ENCODE results near the gene DYRK1A. TPM values are rescaled to one million over a fixed set of nuclear protein-coding genes. Genes with fewer than 3 reads are reported as not detected.
A peak's percentile ranks its signal among the peaks of the same experiment; 100 is the strongest.

Gene DYRK1A
- total and polyA plus RNA-seq, 5 donors: 28.4 to 76.9 (median 70.5) TPM

DNA sequence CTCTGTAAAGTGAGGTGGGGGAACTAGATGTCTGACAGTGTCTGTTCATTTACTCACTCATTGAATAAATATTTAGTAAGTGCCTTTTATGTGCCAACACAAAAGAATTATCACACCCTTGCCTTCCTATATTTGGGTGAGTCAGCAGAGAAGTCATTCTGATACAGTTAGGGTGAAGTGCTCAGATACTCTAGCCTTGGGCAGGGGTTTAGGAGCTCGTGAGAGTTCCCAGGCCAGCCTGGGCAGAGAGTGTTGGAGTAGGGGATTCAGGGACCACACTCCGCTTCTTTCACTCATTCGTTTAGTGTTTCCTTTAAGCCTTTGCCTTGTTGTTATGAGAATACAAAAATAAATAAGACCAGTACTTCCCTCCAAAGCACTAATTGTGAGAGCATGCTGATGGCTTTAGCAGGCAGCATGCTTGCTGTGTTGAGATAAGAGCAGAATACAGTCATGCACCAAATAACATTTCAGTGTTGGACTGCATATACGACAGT, 83.9 kb downstream of the DYRK1A start:
- Histone ChIP-seq H3K4me3 (ENCODE audit: low read length) (no peak overlapping the region), H3K27me3 (ENCODE audit: control insufficient read depth, insufficient read depth) (no peaks in the 10 kb centered on the region), H3K9me3 (ENCODE audit: control insufficient read depth, low read length) (no peaks in the 10 kb centered on the region), H3K27ac (ENCODE audit: low read length) (no peak overlapping the region), H3K4me1 (ENCODE audit: control insufficient read depth, insufficient read depth, low read length) (peaks cover 21% of the 10 kb centered on the region)
- WGBS: 67% methylated on average over 4 of the region's 4 CpGs
- no peak for DNase-seq
- intact Hi-C loops (cut with DNase I): loop anchor here in 1 of 4 donors (10.0 kb wide), 1 partner anchor 76 kb away; no protein-coding TSS in a partner anchor
- ATAC-seq: peak in 1 of 2 donors; percentile 20

DNA sequence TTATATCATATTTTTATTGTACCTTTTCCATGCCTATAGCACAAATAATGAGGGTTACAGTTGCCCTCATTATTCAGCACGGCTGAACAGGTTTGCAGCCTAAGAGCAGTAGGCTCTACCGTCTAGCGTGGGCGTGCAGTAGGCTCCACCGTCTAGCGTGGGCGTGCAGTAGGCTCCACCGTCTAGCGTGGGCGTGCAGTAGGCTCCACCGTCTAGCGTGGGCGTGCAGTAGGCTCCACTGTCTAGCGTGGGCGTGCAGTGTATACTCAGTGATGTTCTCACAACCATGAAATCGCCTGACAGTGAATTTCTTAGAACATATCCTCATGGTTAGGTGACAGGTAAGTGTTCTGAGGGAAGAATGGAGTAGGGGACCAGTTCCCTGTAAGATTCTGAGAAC, 84.9 kb downstream of the DYRK1A start:
- Histone ChIP-seq H3K4me3 (ENCODE audit: low read length) (no peak overlapping the region), H3K4me1 (ENCODE audit: control insufficient read depth, insufficient read depth, low read length) (peaks cover 23% of the 10 kb centered on the region), H3K27me3 (ENCODE audit: control insufficient read depth, insufficient read depth) (no peaks in the 10 kb centered on the region), H3K9me3 (ENCODE audit: control insufficient read depth, low read length) (no peaks in the 10 kb centered on the region), H3K27ac (ENCODE audit: low read length) (no peak overlapping the region)
- WGBS: 95% methylated on average over 16 of the region's 16 CpGs
- DNase-seq: no peak
- ATAC-seq: no peak
- intact Hi-C loops (cut with DNase I): loop anchor here in 1 of 4 donors (10.0 kb wide), 1 partner anchor 77 kb away; no protein-coding TSS in a partner anchor

DNA sequence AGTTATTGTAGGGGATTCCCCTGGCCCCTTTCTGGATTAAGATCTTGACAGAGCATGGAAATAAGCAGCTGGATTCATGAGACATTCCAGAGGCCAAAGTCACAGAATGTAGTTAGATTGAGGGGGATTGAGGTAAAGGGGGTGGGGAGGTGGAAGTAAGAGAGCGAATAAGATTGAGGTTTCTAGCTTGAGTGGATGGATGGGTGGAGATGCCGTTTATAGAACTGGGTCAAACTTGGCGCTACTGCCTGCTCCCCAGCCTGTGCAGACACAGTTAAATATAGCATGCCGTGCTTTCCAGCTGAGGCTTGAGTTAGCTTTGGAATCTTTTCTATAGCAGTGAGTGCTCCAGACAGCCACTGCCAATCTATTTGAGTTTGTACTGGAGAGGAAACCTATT, 85.7 kb downstream of the DYRK1A start:
- DNase-seq (peak in 2 of 3 donors; percentile 25 to 51), ATAC-seq (peak; percentile 74 to 85)
- Histone ChIP-seq H3K9me3 (ENCODE audit: control insufficient read depth, low read length) (no peaks in the 10 kb centered on the region), H3K4me3 (ENCODE audit: low read length) (no peak overlapping the region), H3K27me3 (ENCODE audit: control insufficient read depth, insufficient read depth) (no peaks in the 10 kb centered on the region), H3K4me1 (ENCODE audit: control insufficient read depth, insufficient read depth, low read length) (peaks cover 27% of the 10 kb centered on the region), H3K27ac (ENCODE audit: low read length) (peak overlapping the region; percentile 46)
- intact Hi-C loops (cut with DNase I): loop anchor here in 1 of 4 donors (10.0 kb wide), 1 partner anchor 77 kb away; no protein-coding TSS in a partner anchor
- WGBS: 27% methylated on average over 4 of the region's 4 CpGs

DNA sequence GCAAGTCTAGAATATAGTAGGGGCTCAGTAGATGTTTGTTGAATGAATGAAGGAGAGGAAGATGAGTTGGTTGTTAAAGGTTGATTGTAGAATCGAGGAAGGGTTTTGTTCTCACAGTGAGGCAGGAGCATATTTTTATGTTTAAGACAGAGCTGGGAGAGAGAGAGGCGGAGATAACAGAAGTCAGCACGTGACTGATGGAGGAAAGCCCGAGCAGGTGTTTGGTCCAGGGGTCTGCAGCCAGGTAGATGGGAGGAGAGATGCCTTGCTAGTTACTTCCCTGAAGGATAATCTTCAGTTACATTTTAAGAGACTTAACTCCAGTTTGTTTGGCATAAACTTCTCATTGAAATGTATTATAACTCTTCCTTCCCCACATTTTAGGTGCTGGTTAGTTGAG, 86.8 kb downstream of the DYRK1A start:
- Histone ChIP-seq H3K4me1 (ENCODE audit: control insufficient read depth, insufficient read depth, low read length) (peaks cover 30% of the 10 kb centered on the region), H3K27ac (ENCODE audit: low read length) (peak overlapping the region; percentile 56), H3K27me3 (ENCODE audit: control insufficient read depth, insufficient read depth) (no peaks in the 10 kb centered on the region), H3K4me3 (ENCODE audit: low read length) (no peak overlapping the region), H3K9me3 (ENCODE audit: control insufficient read depth, low read length) (no peaks in the 10 kb centered on the region)
- intact Hi-C loops (cut with DNase I): loop anchor here in 1 of 4 donors (10.0 kb wide), 1 partner anchor 79 kb away; no protein-coding TSS in a partner anchor
- 61% methylated on average over 4 of the region's 4 CpGs for WGBS
- DNase-seq (no peak), ATAC-seq (no peak)

DNA sequence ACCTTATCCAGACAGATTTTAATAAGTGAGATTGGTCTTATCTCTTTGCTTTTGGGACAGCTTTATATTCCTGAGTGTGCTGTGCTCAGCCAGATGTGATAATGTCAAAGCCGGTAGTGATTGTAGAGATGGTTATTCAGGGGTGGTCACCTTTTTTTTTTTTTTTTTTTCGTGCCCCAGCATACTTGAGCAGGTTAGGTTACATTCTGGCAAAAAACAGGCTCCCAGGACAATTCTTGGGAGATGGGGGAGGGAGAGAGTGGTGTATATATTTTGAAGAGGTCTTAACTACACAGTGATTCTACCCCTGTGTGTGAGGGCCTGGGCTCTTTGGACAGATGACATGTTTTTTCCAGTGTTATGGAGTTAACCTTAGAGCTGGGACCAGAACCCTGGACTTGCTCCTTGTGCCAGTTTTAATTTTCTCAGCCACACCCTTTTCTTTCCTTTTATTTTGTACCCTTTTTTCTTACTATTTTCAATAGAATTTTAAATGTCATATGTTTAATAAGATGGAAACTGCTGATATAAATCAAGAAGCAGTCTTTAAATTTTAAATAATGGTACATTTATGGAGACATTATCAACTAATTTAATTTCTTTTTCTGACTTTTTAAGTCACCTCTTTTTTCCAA, 88.4 kb downstream of the DYRK1A start:
- Histone ChIP-seq H3K4me1 (ENCODE audit: control insufficient read depth, insufficient read depth, low read length) (peaks cover 33% of the 10 kb centered on the region), H3K27ac (ENCODE audit: low read length) (no peak overlapping the region), H3K27me3 (ENCODE audit: control insufficient read depth, insufficient read depth) (no peaks in the 10 kb centered on the region), H3K4me3 (ENCODE audit: low read length) (no peak overlapping the region), H3K9me3 (ENCODE audit: control insufficient read depth, low read length) (no peaks in the 10 kb centered on the region)
- ATAC-seq (peak in 1 of 2 donors; percentile 53), DNase-seq (no peak)
- intact Hi-C loops (cut with DNase I): loop anchor here in 1 of 4 donors (10.0 kb wide), 1 partner anchor 80 kb away; no protein-coding TSS in a partner anchor
- 43% methylated on average over 2 of the region's 2 CpGs for WGBS

DNA sequence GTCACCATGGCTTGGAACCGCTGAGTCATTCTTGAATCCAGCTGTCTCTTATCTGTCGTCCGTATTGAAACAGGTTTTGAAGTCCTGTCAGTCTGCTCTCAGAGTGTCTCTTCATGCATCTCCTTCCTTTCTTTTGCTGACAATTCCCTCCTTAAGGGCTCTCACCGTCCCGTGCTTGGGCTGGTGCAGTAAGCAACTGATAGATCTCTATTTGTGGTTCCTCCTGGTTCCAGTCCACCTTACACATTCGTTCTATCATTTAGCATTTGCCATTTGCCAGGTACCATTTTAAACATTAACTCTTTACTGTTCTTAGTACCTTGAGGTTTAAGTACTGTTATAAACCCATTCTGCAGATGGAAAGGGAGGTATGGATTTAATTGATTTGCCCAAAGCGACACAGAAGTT, 88.9 kb downstream of the DYRK1A start:
- Histone ChIP-seq H3K9me3 (ENCODE audit: control insufficient read depth, low read length) (no peaks in the 10 kb centered on the region), H3K27me3 (ENCODE audit: control insufficient read depth, insufficient read depth) (no peaks in the 10 kb centered on the region), H3K4me1 (ENCODE audit: control insufficient read depth, insufficient read depth, low read length) (peaks cover 33% of the 10 kb centered on the region), H3K4me3 (ENCODE audit: low read length) (no peak overlapping the region), H3K27ac (ENCODE audit: low read length) (no peak overlapping the region)
- DNase-seq (no peak), ATAC-seq (peak in 1 of 2 donors; percentile 34)
- intact Hi-C loops (cut with DNase I): loop anchor here in 1 of 4 donors (10.0 kb wide), 1 partner anchor 81 kb away; no protein-coding TSS in a partner anchor
- 45% methylated on average over 7 of the region's 7 CpGs for WGBS

DNA sequence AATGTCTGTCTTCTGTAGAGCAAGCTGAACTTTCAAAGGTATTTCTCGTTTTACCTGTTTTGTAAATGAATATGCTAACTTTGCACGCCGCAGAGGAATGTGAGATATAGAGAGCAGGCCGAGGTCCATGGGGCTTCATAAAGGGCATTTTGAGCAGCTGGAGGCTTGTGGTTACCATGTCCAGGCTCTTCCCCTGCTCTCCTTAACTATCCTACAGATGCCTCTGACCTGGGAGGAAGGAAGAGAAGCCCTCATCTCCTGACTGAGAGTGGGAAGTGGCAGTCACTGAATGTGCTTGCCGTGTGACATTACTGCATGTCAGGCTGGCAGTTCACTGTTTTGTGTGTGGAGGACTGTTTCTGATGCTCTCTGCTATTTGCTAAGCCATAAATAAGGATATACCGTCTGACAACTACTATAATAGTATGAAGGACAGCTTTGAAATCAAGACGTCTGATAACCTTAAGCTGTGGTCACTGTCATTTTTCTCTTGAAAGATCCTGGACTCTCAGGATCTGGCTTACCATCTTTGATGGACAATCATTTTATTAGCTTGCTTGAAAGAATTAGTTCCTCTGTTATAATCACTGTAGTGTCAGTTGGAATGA, 92.2 kb downstream of the DYRK1A start:
- H3K9me3 ChIP-seq (ENCODE audit: control insufficient read depth, low read length): no peaks in the 10 kb centered on the region
- no peaks in the 10 kb centered on the region for H3K27me3 ChIP-seq (ENCODE audit: control insufficient read depth, insufficient read depth)
- ATAC-seq (peak; percentile 5 to 12), DNase-seq (no peak)
- H3K4me1 ChIP-seq (ENCODE audit: control insufficient read depth, insufficient read depth, low read length): peaks cover 36% of the 10 kb centered on the region
- H3K27ac ChIP-seq (ENCODE audit: low read length): peak overlapping the region; percentile 3
- intact Hi-C loops (cut with DNase I): loop anchor here in 1 of 4 donors (10.0 kb wide), 1 partner anchor 84 kb away; no protein-coding TSS in a partner anchor
- 43% methylated on average over 7 of the region's 7 CpGs for WGBS
- H3K4me3 ChIP-seq (ENCODE audit: low read length): no peak overlapping the region

DNA sequence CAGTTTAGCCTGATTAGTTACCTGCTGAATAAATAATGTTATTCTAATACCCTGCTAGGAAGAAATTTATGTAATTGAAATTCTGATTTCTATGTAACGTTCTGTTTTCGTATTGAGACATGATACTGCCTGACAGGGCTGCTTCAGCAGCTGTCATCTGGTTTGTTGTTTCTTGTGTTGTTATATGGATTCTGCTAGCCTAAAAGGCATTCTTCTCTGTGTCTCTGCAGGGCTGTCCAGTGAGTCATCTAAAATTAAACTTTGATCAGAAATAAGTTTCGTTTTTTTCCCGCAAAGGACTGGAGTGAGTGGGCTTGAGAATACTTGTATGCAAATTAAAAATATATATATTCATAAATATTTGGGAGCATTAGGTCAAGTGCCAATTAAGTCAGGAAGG, 93.0 kb downstream of the DYRK1A start:
- Histone ChIP-seq H3K27me3 (ENCODE audit: control insufficient read depth, insufficient read depth) (no peaks in the 10 kb centered on the region), H3K4me1 (ENCODE audit: control insufficient read depth, insufficient read depth, low read length) (peaks cover 33% of the 10 kb centered on the region), H3K27ac (ENCODE audit: low read length) (no peak overlapping the region), H3K4me3 (ENCODE audit: low read length) (no peak overlapping the region), H3K9me3 (ENCODE audit: control insufficient read depth, low read length) (no peaks in the 10 kb centered on the region)
- DNase-seq (no peak), ATAC-seq (no peak)
- intact Hi-C loops (cut with DNase I): loop anchor here in 1 of 4 donors (10.0 kb wide), 1 partner anchor 85 kb away; no protein-coding TSS in a partner anchor
- WGBS: 57% methylated on average over 4 of the region's 4 CpGs

DNA sequence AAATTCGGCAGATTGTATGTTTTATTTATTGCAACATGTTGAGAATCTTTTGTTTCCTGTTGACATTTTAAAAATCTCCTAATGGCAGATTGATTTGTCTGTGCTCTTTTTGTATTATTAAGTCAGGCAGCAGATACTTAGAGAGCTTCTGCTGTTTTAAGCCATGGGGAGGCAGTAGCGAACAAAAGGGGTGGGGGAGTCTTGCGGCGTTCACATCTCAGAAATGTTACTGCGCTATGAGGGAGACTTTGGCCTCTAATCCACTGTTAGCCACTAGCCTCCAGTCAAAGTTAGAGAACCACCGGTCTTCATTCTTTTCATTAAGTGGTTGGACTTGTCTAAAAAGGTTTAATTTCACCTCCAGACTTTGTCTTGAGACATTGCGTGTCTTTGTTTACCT, 93.6 kb downstream of the DYRK1A start:
- intact Hi-C loops (cut with DNase I): no loop called here
- Histone ChIP-seq H3K27me3 (ENCODE audit: control insufficient read depth, insufficient read depth) (no peaks in the 10 kb centered on the region), H3K4me1 (ENCODE audit: control insufficient read depth, insufficient read depth, low read length) (peaks cover 31% of the 10 kb centered on the region), H3K9me3 (ENCODE audit: control insufficient read depth, low read length) (no peaks in the 10 kb centered on the region), H3K4me3 (ENCODE audit: low read length) (no peak overlapping the region), H3K27ac (ENCODE audit: low read length) (no peak overlapping the region)
- ATAC-seq (no peak), DNase-seq (no peak)
- WGBS: 86% methylated on average over 7 of the region's 7 CpGs

DNA sequence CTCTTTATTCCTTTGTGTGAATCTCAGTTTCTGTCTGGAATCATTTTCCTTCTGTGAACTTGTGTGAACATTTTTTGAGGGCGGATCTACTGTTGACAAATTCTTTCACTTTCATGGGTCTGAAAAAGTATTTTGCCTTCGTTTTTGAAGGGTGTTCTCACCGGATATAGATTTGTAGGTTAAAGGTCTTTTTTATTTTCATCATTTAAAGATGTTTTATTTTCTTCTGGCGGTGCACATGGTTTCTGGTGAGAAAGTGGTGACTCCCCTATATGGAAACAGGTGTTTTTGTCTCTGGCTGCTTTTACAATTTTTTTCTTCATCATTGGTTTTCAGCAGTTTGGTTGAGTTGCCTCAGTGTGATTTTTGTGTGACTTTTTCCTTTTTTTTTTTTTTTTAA, 94.9 kb downstream of the DYRK1A start:
- Histone ChIP-seq H3K27ac (ENCODE audit: low read length) (no peak overlapping the region), H3K9me3 (ENCODE audit: control insufficient read depth, low read length) (no peaks in the 10 kb centered on the region), H3K4me3 (ENCODE audit: low read length) (no peak overlapping the region), H3K4me1 (ENCODE audit: control insufficient read depth, insufficient read depth, low read length) (peaks cover 28% of the 10 kb centered on the region), H3K27me3 (ENCODE audit: control insufficient read depth, insufficient read depth) (no peaks in the 10 kb centered on the region)
- intact Hi-C loops (cut with DNase I): no loop called here
- 42% methylated on average over 4 of the region's 4 CpGs for WGBS
- ATAC-seq (no peak), DNase-seq (no peak)
